Epithelial cell of prostate (primary cell): ENCODE results near the gene RAE1.

ENCODE experiments used
- DNase-seq: peaks from one replicate; pipeline ENCODE4 v3.0.0-alpha.2; 2011; ENCODE audit warnings: low read depth, low spot score
- H3K27ac ChIP-seq: fragments of 450-650 bp; 2 replicates; pipeline ENCODE4 v1.5.1; 2017; ENCODE audit warnings: mild to moderate bottlenecking

The RAE1 gene

DNA sequence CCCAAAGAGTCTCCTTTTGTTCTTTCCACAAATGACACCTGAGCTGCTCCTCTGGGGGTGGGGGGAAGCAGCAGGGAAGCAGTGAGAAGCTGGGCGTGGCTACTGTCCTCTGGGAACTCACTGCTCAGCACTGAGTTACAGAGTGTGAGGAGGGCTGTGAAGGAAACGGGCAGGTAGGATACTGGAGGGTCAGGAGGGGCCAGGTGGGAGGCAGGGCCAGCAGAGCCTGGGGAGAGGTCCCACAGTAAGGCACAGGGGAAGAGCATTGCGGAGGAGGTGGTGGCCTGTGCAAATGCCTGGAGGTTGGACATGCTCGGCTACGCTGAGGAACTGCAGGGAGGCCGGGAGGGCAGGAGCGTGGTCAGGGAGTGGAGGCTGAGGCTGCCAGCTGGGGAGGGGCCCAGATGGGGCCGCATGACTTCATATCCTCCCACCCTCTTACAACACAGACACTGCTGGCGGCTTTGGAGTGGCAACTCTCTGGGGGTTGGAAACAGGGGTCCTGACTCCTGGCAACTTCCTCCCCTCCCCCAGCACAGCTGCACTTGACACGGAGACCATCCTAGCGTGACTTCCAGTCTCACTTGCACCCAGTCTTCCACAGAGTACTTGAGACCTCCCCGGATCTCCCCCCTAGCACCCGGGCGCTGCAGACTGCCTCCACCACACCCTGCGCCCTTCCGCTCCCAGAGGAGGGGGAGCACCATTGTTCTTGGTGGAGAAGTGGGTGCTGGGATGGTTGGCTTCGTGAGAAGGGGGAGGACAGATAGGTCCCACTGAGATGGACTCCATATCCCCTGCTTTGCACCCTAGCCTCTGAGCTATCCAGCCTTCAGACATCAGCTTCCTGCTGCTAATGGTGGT lies 74.3 kb downstream of the RAE1 start:
- H3K27ac ChIP-seq = no peak overlapping the region
- DNase-seq = no peak

DNA sequence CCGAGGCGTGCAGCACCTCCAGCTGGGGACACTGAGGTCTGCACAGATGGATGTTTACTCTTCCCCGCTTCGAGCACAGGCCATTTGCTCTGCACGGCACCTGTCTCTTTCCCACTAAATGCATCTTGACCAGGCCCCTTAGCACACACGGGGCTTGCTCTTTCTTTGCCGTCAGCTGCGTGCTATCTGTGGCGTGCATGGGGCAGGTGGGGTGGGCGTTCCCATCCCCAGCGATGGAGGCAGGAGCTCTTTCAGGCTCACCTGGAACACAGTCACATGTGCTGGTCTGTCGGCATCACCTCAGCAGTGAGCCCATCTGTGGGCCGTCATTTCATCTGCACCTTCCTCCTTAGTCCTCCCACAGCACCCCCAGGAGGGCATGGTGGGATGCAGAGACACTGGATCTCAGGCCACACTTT lies 75.2 kb downstream of the RAE1 start:
- DNase-seq = no peak
- H3K27ac ChIP-seq = no peak overlapping the region

- DNase-seq = no peak
- no peak overlapping the region for H3K27ac ChIP-seq
Measured at GRCh38 chr20:57426831-57427230, 75.8 kb downstream of the RAE1 start.

- no peak overlapping the region for H3K27ac ChIP-seq
- no peak for DNase-seq
Measured at GRCh38 chr20:57428324-57429158, 77.5 kb downstream of the RAE1 start.
